Measurements from ENCODE around the gene GSN.

GSN gene

GRCh38 chr9:121309833-121310425 is 42.0 kb downstream of the GSN start:
- no peak overlapping the region for H3K9ac ChIP-seq (ENCODE audit: low read depth, low read length, poor library complexity, severe bottlenecking)
- no peaks in the 10 kb centered on the region for H3K4me1 ChIP-seq (ENCODE audit: insufficient read depth, low read length, poor library complexity, severe bottlenecking)

DNA sequence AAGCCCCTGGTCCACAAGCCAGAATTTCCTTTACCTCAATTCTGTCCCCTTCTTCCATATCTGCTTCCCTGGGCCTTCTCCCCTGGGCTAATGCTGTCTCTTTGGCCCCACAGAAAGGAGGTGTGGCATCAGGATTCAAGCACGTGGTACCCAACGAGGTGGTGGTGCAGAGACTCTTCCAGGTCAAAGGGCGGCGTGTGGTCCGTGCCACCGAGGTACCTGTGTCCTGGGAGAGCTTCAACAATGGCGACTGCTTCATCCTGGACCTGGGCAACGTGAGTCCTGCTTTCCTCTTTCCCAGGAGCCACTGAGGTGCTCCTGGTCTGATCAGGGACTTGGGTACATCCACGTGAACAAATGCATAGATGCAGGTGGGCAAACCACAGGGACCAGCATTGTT is 42.6 kb downstream of the GSN start:
- TF ChIP-seq EZH2phosphoT487 (IDR thresholded peaks at IDR 0.05; ENCODE audit: borderline replicate concordance) = no peak
- TF ChIP-seq, protein P1, sequence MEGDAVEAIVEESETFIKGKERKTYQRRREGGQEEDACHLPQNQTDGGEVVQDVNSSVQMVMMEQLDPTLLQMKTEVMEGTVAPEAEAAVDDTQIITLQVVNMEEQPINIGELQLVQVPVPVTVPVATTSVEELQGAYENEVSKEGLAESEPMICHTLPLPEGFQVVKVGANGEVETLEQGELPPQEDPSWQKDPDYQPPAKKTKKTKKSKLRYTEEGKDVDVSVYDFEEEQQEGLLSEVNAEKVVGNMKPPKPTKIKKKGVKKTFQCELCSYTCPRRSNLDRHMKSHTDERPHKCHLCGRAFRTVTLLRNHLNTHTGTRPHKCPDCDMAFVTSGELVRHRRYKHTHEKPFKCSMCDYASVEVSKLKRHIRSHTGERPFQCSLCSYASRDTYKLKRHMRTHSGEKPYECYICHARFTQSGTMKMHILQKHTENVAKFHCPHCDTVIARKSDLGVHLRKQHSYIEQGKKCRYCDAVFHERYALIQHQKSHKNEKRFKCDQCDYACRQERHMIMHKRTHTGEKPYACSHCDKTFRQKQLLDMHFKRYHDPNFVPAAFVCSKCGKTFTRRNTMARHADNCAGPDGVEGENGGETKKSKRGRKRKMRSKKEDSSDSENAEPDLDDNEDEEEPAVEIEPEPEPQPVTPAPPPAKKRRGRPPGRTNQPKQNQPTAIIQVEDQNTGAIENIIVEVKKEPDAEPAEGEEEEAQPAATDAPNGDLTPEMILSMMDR (conservative IDR thresholded peaks at IDR 0.05; ENCODE audit: low read length) = no peak
- Histone ChIP-seq H3K4me1 (ENCODE audit: insufficient read depth, low read length, poor library complexity, severe bottlenecking) (no peaks in the 10 kb centered on the region), H3F3A (ENCODE audit: low read depth) (no peaks in the 10 kb centered on the region)

More at GRCh38 chr9:121309833-121310425, 42.0 kb downstream of the GSN start:
- Histone ChIP-seq H4K20me1 (ENCODE audit: insufficient read depth, low read length, poor library complexity, severe bottlenecking) (no peaks in the 10 kb centered on the region), H3K79me2 (ENCODE audit: insufficient read depth, low read length) (no peaks in the 10 kb centered on the region), H3K4me3 (ENCODE audit: low read length, poor library complexity, severe bottlenecking) (no peak overlapping the region), H3K36me3 (ENCODE audit: insufficient read depth, low read length) (peaks cover 4% of the 10 kb centered on the region; the same call in 1 of the 2 replicates), H3K27me3 (ENCODE audit: insufficient read depth, low read length, poor library complexity, severe bottlenecking) (no peaks in the 10 kb centered on the region), H3K4me2 (ENCODE audit: low read depth, low read length, poor library complexity, severe bottlenecking) (no peak overlapping the region), H2AFZ (ENCODE audit: low read length) (no peak overlapping the region), H3K9me2 (replicated peaks; ENCODE audit: low read depth, low read length) (no peaks in the 10 kb centered on the region), H3K9me3 (ENCODE audit: insufficient read depth, low read depth, low read length) (no peaks in the 10 kb centered on the region), H3F3A (ENCODE audit: low read depth) (no peaks in the 10 kb centered on the region)
- TF ChIP-seq EZH2phosphoT487 (IDR thresholded peaks at IDR 0.05; ENCODE audit: borderline replicate concordance) = no peak
- TF ChIP-seq, protein P1 (conservative IDR thresholded peaks at IDR 0.05; ENCODE audit: low read length) = no peak

GRCh38 chr9:121312169-121312568 is 44.2 kb downstream of the GSN start:
- Histone ChIP-seq H3K9ac (ENCODE audit: low read depth, low read length, poor library complexity, severe bottlenecking) (no peak overlapping the region), H3K4me2 (ENCODE audit: low read depth, low read length, poor library complexity, severe bottlenecking) (no peak overlapping the region), H3K27me3 (ENCODE audit: insufficient read depth, low read length, poor library complexity, severe bottlenecking) (no peaks in the 10 kb centered on the region), H3K4me3 (ENCODE audit: low read length, poor library complexity, severe bottlenecking) (no peak overlapping the region), H3K9me3 (ENCODE audit: insufficient read depth, low read depth, low read length) (no peaks in the 10 kb centered on the region), H3K36me3 (ENCODE audit: insufficient read depth, low read length) (peaks cover 4% of the 10 kb centered on the region; the same call in 1 of the 2 replicates), H2AFZ (ENCODE audit: low read length) (no peak overlapping the region), H3K9me2 (replicated peaks; ENCODE audit: low read depth, low read length) (no peaks in the 10 kb centered on the region), H4K20me1 (ENCODE audit: insufficient read depth, low read length, poor library complexity, severe bottlenecking) (no peaks in the 10 kb centered on the region), H3F3A (ENCODE audit: low read depth) (no peaks in the 10 kb centered on the region), H3K4me1 (ENCODE audit: insufficient read depth, low read length, poor library complexity, severe bottlenecking) (no peaks in the 10 kb centered on the region), H3K79me2 (ENCODE audit: insufficient read depth, low read length) (no peaks in the 10 kb centered on the region)
- TF ChIP-seq, protein P1 (conservative IDR thresholded peaks at IDR 0.05; ENCODE audit: low read length) = no peak
- TF ChIP-seq EZH2phosphoT487 (IDR thresholded peaks at IDR 0.05; ENCODE audit: borderline replicate concordance) = no peak

More for the DNA sequence above, 42.6 kb downstream of the GSN start:
- Histone ChIP-seq H3K4me3 (ENCODE audit: low read length, poor library complexity, severe bottlenecking) (no peak overlapping the region), H2AFZ (ENCODE audit: low read length) (no peak overlapping the region), H4K20me1 (ENCODE audit: insufficient read depth, low read length, poor library complexity, severe bottlenecking) (no peaks in the 10 kb centered on the region), H3K79me2 (ENCODE audit: insufficient read depth, low read length) (no peaks in the 10 kb centered on the region), H3K4me2 (ENCODE audit: low read depth, low read length, poor library complexity, severe bottlenecking) (no peak overlapping the region), H3K27me3 (ENCODE audit: insufficient read depth, low read length, poor library complexity, severe bottlenecking) (no peaks in the 10 kb centered on the region), H3K9me2 (replicated peaks; ENCODE audit: low read depth, low read length) (no peaks in the 10 kb centered on the region), H3K9ac (ENCODE audit: low read depth, low read length, poor library complexity, severe bottlenecking) (no peak overlapping the region), H3K36me3 (ENCODE audit: insufficient read depth, low read length) (peaks cover 4% of the 10 kb centered on the region; the same call in 1 of the 2 replicates), H3K9me3 (ENCODE audit: insufficient read depth, low read depth, low read length) (no peaks in the 10 kb centered on the region)
